GM19438 (cell line): ENCODE measurements around the gene COMP.
"Not testable (repeated sequence)": the region's sequence is repeated elsewhere in the genome, so short reads cannot be mapped to it uniquely, and the experiment has no call there.

Source experiments
- ATAC-seq: cut with Tn5 transposase; IDR thresholded peaks from one replicate; pipeline ENCODE4 v1.9.1; 2021; ENCODE audit warnings: low read depth; ENCODE audit not compliant: unreplicated experiment

Gene COMP

GRCh38 chr19:18749362-18750231, 41.5 kb downstream of the COMP start:
- ATAC-seq = no peak

DNA sequence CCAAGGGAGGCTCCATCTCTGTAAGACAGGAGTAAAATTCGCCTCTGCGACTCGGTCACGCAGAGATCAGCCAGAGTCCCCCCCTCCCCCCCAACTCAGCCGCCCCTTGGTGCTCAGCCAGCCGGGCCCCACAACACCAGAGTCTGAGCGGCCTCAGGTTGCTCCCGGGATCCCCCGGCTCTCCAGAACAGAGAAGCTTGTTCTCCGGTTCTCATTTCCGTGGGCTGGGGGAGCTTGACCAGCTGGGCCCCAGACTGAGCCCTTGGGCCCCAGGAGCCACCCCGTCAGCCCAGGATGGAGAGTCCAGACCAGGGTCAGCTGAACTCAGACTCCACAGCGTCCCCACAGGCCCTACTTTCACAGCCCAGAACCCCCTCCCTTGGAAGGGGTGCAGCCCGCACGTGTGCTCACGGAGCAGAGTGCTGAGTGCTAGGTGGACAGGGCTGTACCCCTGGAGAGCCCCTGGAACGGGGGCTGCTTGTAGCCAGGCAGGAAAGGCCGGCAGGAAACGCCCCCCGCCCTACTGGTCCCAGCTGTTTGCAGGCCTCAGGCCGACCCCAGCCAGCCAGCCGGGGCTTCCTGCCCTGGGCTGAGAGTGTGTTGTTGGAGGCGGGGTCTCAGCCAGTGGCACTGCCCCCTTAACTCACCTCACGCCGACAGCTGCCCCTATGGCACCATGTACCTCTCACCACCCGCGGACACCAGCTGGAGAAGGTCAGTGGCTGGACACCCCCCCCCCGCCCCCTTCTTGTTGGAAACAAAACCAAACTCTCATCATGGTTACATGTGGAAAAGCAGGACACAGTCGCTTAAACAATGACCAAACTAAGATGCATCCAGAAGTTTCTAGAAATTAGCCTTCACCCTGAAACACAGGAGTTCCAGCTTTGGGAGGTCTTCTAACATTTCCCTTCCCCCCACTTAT, 44.4 kb downstream of the COMP start:
- no peak for ATAC-seq

- no peak for ATAC-seq
Observed at GRCh38 chr19:18745931-18746330, 45.2 kb downstream of the COMP start.

GRCh38 chr19:18745012-18745735, 45.9 kb downstream of the COMP start:
- ATAC-seq = no peak

DNA sequence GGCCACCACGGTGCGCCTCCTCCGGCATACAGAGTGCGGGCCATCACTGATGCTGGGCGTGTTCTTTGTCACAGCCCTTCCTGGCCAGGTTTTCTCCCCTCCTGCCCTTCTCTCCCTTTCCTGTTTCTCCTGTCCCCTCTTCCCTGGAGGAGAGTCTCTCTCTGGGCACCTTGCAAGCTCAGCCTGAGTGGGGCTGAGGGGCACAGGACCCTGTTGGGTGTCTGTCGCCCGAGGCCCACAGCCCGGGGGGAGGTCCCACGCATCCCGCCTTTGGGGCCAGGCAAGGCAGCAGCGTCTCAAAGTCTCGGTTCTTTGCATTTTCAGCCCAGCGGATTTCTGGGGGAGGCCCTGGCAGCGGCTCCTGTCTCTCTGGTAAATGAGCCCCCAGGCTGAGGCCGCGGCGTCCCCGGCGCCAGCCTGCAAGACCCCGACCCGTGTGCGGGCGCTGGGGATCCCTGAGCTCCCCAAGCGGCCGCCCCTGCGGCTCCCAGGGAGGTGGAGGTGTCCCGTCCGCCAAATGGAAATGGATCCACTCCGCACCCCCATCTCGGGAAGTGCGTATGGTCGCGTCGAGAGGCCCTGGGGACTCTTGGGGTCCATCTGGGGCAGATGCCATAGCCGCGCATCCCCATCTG, 47.2 kb downstream of the COMP start:
- ATAC-seq = no peak

GRCh38 chr19:18742838-18743783, 48.0 kb downstream of the COMP start:
- no peak for ATAC-seq

DNA sequence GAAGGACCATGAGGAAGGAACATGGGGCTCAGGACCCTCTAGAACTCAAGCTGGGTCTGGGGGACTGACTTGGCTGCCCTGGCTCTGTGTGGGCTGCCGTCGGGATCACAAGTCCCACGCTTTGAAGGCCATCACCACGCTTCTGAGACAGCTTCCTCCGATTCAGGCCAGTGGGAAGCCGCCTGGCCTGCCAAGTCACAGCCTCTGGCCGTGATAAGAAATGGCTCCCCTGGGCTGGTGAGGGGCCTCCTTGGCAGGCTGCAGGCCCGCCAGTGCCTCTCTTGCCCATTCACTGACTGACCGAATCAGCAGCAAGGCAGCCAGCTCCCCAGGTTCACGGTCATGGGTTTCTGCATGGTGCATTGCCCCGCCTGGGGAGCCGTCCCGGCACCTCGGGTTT, 48.8 kb downstream of the COMP start:
- ATAC-seq = no peak

DNA sequence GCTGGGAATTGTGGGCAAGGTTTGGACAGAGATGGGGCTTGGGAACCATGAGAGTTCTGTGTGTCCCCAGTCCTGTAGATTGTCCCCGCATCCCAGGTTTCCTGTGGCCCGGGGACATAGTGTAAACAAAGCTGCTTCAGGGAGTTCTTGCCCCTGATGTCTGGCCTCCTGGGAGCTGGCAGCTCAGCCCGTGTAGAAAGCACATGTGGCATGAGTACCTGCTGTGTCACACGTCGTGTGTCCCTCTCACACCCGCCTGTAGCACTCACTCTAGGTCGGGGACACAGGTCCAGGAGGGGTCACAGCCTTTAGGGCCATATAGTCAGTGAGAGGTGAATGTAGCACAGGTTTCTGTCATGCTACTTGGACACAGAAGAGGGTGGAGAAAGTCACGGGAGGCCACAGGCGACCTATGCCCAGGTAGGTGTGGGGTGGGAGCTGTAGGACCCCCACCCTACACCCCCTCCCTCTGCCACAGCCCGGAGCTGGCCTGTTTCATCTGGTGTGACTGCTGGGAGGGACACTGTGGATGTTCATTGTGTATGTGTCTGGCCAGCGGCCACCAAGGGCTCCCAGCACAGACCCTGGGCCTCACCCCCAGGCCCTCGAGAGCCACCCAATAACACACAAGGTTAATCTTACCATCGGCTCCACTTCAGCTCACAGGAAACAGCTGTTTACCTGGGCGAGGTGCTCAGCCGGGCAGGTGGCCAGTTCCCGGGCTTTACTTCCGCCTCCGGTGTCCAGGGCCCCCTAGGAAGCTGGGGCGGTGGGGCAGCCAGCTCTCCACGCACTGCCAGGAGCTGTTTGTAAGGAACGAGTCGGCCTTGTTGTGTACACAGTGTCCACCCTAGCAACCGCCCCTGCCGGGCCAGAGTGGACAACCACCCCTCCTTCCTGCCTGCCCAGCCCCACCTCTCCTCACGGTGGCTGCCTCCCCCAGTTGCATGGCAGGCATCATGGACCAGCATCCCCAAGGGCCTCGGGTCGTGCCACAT, 49.7 kb downstream of the COMP start:
- no peak for ATAC-seq

DNA sequence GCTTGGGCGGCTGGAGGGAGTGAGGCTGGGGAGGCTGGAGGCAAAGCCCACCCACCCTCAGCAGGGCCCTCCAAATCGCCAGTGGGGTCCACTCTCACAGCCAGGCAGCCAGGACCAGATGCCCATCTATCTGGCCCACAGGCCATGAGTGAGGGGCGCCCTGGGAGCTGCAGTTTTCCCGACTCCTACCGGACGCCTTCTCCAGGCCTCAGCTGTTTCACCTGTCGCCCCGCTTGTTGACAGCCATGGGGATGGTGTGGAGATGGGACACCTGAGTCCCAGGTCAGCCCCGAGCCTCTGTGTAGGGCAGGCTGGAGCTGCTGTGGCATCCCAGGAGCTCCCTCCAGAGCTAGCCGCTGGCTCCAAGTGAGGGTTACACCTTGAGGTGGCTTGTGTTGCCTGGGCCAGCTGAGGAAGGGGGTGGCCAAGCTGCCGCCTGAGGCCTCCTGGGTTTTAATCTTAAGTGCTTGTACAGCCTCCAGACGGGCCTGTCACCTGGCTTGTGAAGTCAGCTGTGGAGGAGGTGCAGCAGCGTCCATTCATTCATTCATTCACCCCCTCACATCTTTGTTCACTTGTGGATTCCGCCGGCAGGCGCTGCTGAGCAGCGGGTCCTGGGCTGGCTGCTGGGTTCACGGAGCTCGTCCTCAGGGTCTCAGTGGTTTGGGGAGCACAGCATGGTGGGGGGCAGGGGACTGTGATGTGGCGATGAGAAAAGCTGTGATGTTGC, 52.0 kb downstream of the COMP start:
- no peak for ATAC-seq

DNA sequence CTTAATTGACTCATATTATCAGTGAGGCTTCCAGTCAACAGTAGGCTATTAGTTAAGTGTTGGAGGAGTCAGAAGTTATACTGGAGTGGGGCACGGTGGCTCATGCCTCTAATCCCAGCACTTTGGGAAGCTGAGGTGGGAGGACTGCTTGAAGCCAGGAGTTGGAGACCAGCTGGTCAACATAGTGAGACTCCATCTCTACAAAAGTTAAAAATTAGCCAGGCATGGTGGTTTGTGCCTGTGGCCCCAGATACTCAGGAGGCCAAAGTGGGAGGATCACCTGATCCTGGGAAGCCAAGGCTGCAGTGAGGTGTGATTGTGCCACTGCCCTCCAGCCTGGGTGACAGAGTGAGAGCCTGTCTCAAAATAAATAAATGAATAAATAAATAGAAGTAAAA, 53.2 kb downstream of the COMP start:
- ATAC-seq = no peak

- ATAC-seq = no peak
Observed at GRCh38 chr19:18737337-18737953, 53.7 kb downstream of the COMP start.

DNA sequence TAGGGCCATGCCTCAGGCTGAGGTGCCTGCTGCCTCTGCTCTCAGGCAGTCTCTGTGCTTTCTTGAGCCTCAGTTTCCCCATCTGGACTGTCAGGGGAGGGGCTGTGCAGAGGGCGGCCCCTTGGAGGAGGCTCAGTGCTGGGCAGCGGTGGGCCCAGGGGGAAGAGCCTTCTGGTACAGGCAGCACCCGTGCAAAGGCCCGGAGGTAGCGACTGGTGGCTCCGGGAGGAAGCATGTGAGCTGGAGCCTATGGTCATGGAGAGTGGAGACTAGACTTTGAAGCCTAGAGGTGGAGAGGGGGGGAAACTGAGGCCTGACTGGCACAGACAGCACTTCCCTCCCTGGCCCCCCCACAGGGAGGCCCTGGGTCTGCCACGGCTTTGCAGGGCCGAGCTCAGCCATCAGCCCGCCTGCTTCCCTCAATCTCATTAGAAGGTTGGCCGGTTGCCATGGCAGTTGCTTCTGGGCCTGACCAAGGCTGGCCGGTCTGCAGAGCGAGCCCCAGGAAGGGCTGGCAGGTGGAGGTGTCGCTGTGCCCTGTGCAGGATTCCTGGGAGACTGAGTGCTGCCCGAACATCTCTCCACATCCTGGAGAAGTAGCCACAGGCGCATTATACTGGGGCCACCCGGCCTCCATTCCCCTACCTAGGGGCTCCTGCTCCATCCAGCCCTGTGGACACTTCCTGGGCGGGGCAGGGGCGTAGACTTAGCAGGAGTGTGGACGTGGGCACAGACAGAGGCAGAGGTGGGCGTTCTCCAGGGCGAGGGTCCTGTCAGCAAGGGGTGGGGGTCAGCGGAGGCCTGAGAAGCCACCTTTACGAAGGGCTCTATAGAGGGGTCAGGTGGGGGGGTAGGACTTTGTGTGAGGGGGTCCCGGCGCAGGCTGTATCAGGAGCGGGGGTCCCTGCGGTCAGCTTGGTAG, 54.4 kb downstream of the COMP start:
- ATAC-seq = no peak

- no peak for ATAC-seq
Observed at GRCh38 chr19:18735752-18736151, 55.4 kb downstream of the COMP start.

GRCh38 chr19:18735324-18735723, 55.8 kb downstream of the COMP start:
- ATAC-seq = no peak

DNA sequence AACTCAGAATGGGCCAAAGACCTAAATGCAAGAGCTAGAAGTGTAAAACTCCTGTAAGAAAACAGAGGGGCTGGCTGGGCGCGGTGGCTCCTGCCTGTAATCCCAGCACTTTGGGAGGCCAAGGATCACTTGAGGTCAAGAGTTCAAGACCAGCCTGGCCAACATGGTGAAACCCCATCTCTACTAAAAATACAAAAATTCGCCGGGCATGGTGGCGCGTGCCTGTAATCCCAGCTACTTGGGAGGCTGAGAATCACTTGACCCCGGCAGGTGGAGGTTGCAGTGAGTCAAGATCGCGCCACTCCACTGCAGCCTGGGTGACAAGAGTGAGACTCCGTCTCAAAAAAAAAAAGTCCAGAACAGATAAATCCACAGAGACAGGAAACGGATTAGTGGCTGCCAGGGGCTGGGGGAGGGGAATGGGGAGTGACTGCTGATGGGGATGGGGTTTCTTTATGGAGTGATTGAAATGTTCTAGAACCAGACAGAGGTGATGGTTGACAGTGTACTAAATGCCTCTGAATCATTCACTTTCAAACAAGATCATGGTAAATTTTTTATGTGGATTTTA, 57.3 kb downstream of the COMP start:
- ATAC-seq = not testable (repeated sequence)

- ATAC-seq = no peak
Observed at GRCh38 chr19:18733196-18733647, 57.9 kb downstream of the COMP start.
